Adrenal gland (tissue), 12 donors: Measurements from ENCODE around the gene GOLT1B. TPM values are rescaled to one million over a fixed set of nuclear protein-coding genes. Genes with fewer than 3 reads are reported as not detected.

Experiments used
- DNase-seq, 7 donors: peaks; one replicate each; pipeline ENCODE4 v3.0.0-alpha.2; 2019 to 2020
- H3K27ac ChIP-seq, 5 donors: fragments of 200-600 bp; sonication (generic) in 4 of 5; 1 replicate in 3 of 5; 2 replicates in 2 of 5; pipeline versions ENCODE4 v1.5.1 to v1.8.0; 2016 to 2020; ENCODE audit warnings: mild to moderate bottlenecking in 1 of 5
- H3K27me3 ChIP-seq: fragments of 200-600 bp; 2 replicates; pipeline ENCODE4 v1.8.0; 2021
- H3K36me3 ChIP-seq, 2 donors: fragments of 200-600 bp; replicated peaks in 1 of 2; 1 replicate in 1 of 2; 2 replicates in 1 of 2; pipeline versions ENCODE4 v1.5.1 to v1.8.0; 2018 to 2022
- H3K4me1 ChIP-seq, 2 donors: fragments of 200-600 bp; replicated peaks in 1 of 2; 1 replicate in 1 of 2; 2 replicates in 1 of 2; pipeline versions ENCODE4 v1.5.1 to v1.8.0; 2018 to 2021
- H3K4me3 ChIP-seq, 4 donors: fragments of 200-600 bp; sonication (generic) in 3 of 4; one replicate each; pipeline ENCODE4 v1.5.1; 2016 to 2018
- H3K9me3 ChIP-seq, 3 donors: fragments of 200-600 bp; sonication (generic) in 1 of 3; replicated peaks in 1 of 3; 1 replicate in 2 of 3; 2 replicates in 1 of 3; pipeline versions ENCODE4 v1.5.1 to v1.8.0; 2016 to 2021
- CTCF ChIP-seq, 6 experiments: fragments of 450-650 bp in 4 of 6; fragments of 200-600 bp in 2 of 6; sonication (generic) in 1 of 6; IDR thresholded peaks; 1 replicate in 5 of 6; 2 replicates in 1 of 6; pipeline versions ENCODE4 v1.5.1 to v1.8.0; 2016 to 2021; ENCODE audit warnings: antibody characterized with exemption in 6 of 6, mild to moderate bottlenecking in 2 of 6, moderate library complexity in 1 of 6
- POLR2A ChIP-seq, 2 donors: fragments of 450-650 bp; IDR thresholded peaks; one replicate each; pipeline ENCODE4 v1.6.1; 2017; ENCODE audit warnings: antibody characterized with exemption in 2 of 2, mild to moderate bottlenecking in 2 of 2, moderate library complexity in 1 of 2
- WGBS, 4 donors: extraction: QIAGEN DNeasy Blood & Tissue Kit in 2 of 4; methylation state at CpG; one replicate each; pipeline versions ENCODE4 v1.1.5 to v1.1.7; 2013 to 2017; 5-methylcytosine and 5-hydroxymethylcytosine counted together
- intact Hi-C, 2 donors: fragments of 100-400 bp; cut with DNase I; formaldehyde crosslinking; loops; one replicate each; pipeline versions ENCODE4 v1.14.1 to v1.15.0; 2022 to 2023
- polyA plus RNA-seq, 3 donors: library from polyadenylated mRNA; stranded (reverse); fragments of 200-250 nt in 2 of 3; fragments of 350-450 nt in 1 of 3; fragmentation: Illumina TruSeq in 1 of 3; extraction: RNeasy Lipid Tissue Mini Kit (QIAGEN cat#74804) in 1 of 3; gene quantifications; one replicate each; pipeline ENCODE4 v1.2.3, GENCODE V29; 2013 to 2014
- total RNA-seq, 9 donors: library from RNA; depleted of rRNA in 4 of 9; stranded (reverse); fragments of >200 nt in 4 of 9; fragments of 120-200 nt in 1 of 9; fragmentation: NEBNext Ultra II Directional in 1 of 9; extraction: Animal tissue kit (Norgen Biotek cat#: 25700) in 1 of 9; gene quantifications; one replicate each; pipeline versions ENCODE4 v1.1.0 to v1.2.4, GENCODE V29; 2013 to 2023
- donor health status: healthy with polysubstance abuse.
- donor health status: Bipolar disorder and iron deficiency.
- donor health status: DM: yes; HTN: yes; CAD: no.
- donor health status: DM: no; HTN: no; CAD: no.
- donor health status: DM: no; HTN: no; CAD: no.
- donor health status: DM: yes; HTN: yes; CAD: no.

GOLT1B gene
- total and polyA plus RNA-seq, 12 donors = 12.9 to 75.1 (median 35.2) TPM

- Histone ChIP-seq H3K9me3 (no peaks in the 10 kb centered on the region), H3K4me1 (peaks cover 0 to 3% of the 10 kb centered on the region in 2 donors), H3K36me3 (no peaks in the 10 kb centered on the region), H3K27me3 (no peaks in the 10 kb centered on the region), H3K4me3 (no peak overlapping the region), H3K27ac (no peak overlapping the region)
- WGBS, 4 donors = 45 to 58% (median 55%) methylated on average over 4 of the region's 4 CpGs
- intact Hi-C loops = no loop called here
- TF ChIP-seq POLR2A (IDR thresholded peaks at IDR 0.05) = no peak
- TF ChIP-seq CTCF (IDR thresholded peaks at IDR 0.05) = no peak
- DNase-seq = no peak
Observed at GRCh38 chr12:21551841-21552465, 50.4 kb downstream of the GOLT1B start.

- no peaks in the 10 kb centered on the region for H3K27me3 ChIP-seq
- no peaks in the 10 kb centered on the region for H3K36me3 ChIP-seq
- no peaks in the 10 kb centered on the region for H3K9me3 ChIP-seq
- intact Hi-C loops = no loop called here
- WGBS, 4 donors = 67 to 79% (median 70%) methylated on average over 6 of the region's 6 CpGs
- no peak for TF ChIP-seq POLR2A (IDR thresholded peaks at IDR 0.05)
- no peak for TF ChIP-seq CTCF (IDR thresholded peaks at IDR 0.05)
- no peak overlapping the region for H3K4me3 ChIP-seq
- H3K4me1 ChIP-seq = peaks cover 0 to 3% of the 10 kb centered on the region in 2 donors
- DNase-seq = no peak
- H3K27ac ChIP-seq = no peak overlapping the region
Observed at GRCh38 chr12:21552635-21553328, 51.2 kb downstream of the GOLT1B start.

GRCh38 chr12:21553329-21553675, 51.7 kb downstream of the GOLT1B start:
- intact Hi-C loops = no loop called here
- DNase-seq = no peak
- H3K4me1 ChIP-seq = peaks cover 0 to 3% of the 10 kb centered on the region in 2 donors
- H3K36me3 ChIP-seq = no peaks in the 10 kb centered on the region
- no peak for TF ChIP-seq CTCF (IDR thresholded peaks at IDR 0.05)
- TF ChIP-seq POLR2A (IDR thresholded peaks at IDR 0.05) = no peak
- no peaks in the 10 kb centered on the region for H3K27me3 ChIP-seq
- no peak overlapping the region for H3K4me3 ChIP-seq
- no peaks in the 10 kb centered on the region for H3K9me3 ChIP-seq
- H3K27ac ChIP-seq = no peak overlapping the region

- H3K4me3 ChIP-seq = no peak overlapping the region
- H3K36me3 ChIP-seq = no peaks in the 10 kb centered on the region
- intact Hi-C loops = no loop called here
- no peaks in the 10 kb centered on the region for H3K27me3 ChIP-seq
- TF ChIP-seq CTCF (IDR thresholded peaks at IDR 0.05) = no peak
- TF ChIP-seq POLR2A (IDR thresholded peaks at IDR 0.05) = no peak
- 77 to 85% (median 80%) methylated on average over 9 of the region's 9 CpGs for WGBS, 4 donors
- DNase-seq = no peak
- no peaks in the 10 kb centered on the region for H3K4me1 ChIP-seq
- H3K27ac ChIP-seq = no peak overlapping the region
- H3K9me3 ChIP-seq = no peaks in the 10 kb centered on the region
Observed at GRCh38 chr12:21558100-21558679, 56.6 kb downstream of the GOLT1B start.
